Inflammatory macrophage (primary cell): ENCODE measurements around the gene NLRP11.

Experiments used
- DNase-seq, 2 donors: peaks; one replicate each; pipeline ENCODE4 v3.0.0-alpha.2; 2020 to 2022
- total RNA-seq, 18 experiments: gene quantifications; one replicate each; lab custom pipeline; 2026; ENCODE audit warnings: mixed read lengths in 6 of 18, inconsistent platforms in 2 of 18; lab: John Stamatoyannopoulos, UW

Gene NLRP11
- total RNA-seq, result 0 to 0.20 (median 0) reads per million in 18 experiments

DNA sequence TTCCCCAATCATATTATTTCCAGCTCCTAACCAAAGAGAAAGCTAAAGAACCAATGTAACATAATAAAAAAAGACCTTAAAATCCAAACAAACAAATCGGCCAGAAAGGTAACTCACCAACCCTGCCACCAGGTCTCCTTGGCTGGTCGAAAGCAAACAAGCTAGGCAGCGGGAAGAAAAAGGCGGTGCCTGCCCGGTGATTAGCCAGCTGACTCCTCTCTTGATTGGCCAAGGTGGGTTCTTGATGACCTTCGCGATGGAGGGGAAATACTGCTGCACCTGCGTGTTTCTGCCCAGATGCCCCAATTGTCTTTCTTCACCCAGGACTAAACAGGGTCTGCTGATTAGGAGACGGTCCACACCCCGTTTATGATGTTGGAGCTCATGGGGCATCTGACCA lies at the start of gene NLRP11:
Gene NLRP11, minus strand, starts transcription at position 154 of the 400 bp plus-strand sequence. CDS start 13,825 bp downstream, outside the sequence.
- DNase-seq, result no peak

DNA sequence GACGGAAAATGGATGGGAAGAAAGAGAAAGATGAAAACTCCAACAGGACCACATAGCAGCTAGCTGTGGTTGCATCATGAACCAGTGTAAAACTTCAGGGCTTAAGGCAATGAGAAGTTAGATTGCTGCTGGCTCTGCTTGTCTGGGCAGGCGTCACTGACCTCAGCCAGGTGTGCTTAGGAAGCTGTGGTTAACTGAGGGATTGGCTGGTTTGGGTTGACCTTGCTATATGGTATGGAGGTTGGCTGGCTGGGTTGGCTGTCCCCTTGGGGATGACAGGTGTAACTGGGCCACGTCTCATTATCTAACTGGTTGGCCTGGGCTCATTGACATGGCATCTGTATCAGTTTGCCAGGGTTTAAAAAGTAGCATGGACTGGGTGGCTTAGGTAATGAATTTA lies 45.4 kb upstream of the NLRP11 start:
- no peak for DNase-seq

DNA sequence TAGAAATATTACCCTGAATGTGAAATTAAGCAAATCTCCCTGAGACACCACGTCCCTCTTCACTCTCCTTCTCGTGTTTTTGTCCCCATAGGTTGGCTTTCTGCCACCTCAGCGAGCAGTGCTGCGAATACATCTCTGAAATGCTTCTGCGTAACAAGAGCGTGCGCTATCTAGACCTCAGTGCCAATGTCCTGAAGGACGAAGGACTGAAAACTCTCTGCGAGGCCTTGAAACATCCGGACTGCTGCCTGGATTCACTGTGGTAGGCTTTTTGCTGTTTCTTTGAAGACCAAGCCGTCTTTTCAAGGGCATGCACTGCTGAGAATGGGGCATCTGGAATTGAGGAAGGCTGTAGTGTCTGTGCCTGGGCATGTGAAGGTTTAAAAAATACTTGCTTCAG lies 38.9 kb upstream of the NLRP11 start:
- DNase-seq, result no peak

DNA sequence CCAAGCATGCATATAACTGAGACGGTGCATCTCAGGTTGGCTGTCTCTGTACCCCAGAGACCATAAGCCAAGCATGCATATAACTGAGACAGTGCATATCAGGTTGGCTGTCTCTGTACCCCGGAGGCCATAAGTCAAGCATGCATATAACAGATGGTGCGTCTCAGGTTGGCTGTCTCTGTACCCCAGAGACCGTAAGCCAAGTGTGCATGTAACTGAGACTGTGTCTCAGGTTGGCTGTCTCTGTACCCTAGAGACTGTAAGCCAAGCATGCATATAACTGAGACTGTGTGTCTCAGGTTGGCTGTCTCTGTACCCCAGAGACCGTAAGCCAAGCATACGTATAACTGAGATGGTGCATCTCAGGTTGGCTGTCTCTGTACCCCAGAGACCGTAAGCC lies 35.3 kb upstream of the NLRP11 start:
- DNase-seq, result no peak

DNA sequence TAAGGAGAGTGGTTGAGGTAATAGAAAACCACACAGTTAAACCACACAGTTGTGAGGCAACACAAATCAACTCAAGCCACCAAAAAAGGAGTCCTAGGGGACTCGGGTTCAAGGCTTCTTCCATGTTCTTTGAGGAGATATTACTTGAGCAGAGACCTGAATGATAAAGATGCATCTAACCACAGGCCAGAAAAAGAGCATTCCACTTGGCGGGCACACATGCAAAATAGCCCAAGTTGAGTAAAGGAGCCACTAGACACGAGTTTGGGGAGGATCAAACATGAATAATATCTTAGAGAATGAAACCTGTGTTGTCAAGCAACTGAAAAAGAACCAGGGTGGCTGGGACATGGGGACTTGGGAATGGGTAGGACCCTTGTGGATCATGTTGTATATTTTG lies 34.7 kb upstream of the NLRP11 start:
- DNase-seq, result no peak

DNA sequence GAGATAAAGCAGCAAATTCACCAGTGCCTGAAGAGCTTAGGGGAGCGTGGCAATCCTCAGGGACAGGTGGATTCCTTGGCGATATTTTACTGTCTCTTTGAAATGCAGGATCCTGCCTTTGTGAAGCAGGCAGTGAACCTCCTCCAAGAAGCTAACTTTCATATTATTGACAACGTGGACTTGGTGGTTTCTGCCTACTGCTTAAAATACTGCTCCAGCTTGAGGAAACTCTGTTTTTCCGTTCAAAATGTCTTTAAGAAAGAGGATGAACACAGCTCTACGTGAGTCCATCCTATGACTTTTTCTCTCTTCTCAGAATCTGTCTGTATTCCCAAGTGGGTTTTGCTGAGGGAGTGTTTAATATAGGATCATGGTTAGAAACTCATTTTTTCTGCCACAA lies 27.2 kb upstream of the NLRP11 start:
- DNase-seq, result no peak

DNA sequence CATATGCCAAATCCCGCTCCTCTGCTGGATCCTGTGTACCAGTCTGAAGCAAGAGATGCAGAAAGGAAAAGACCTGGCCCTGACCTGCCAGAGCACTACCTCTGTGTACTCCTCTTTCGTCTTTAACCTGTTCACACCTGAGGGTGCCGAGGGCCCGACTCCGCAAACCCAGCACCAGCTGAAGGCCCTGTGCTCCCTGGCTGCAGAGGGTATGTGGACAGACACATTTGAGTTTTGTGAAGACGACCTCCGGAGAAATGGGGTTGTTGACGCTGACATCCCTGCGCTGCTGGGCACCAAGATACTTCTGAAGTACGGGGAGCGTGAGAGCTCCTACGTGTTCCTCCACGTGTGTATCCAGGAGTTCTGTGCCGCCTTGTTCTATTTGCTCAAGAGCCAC lies 26.6 kb upstream of the NLRP11 start:
- no peak for DNase-seq

DNA sequence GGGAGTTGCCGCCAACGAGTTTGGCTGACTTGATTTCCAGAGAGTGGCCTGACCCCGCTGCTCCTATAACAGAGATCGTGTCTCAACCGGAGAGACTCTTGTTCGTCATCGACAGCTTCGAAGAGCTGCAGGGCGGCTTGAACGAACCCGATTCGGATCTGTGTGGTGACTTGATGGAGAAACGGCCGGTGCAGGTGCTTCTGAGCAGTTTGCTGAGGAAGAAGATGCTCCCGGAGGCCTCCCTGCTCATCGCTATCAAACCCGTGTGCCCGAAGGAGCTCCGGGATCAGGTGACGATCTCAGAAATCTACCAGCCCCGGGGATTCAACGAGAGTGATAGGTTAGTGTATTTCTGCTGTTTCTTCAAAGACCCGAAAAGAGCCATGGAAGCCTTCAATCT lies 26.2 kb upstream of the NLRP11 start:
- no peak for DNase-seq

DNA sequence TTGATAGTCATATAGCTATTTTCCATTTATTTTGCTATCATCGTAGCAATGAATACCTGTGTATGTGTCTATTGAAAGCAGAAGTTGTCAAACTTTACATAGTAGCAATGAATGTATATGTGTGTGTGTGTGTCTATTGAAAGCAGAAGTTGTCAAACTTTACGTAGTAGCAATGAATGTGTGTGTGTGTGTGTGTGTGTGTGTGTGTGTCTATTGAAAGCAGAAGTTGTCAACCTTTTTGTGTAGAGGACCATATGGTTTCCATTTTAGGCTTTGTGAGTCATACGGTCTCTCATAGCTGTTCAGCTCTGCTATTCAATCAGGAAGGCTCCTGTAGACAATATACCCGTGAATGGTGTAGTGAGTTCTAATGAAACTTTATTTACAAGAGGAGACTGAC lies 25.4 kb upstream of the NLRP11 start:
- DNase-seq, result peak in 1 of 2 donors; percentile 3

DNA sequence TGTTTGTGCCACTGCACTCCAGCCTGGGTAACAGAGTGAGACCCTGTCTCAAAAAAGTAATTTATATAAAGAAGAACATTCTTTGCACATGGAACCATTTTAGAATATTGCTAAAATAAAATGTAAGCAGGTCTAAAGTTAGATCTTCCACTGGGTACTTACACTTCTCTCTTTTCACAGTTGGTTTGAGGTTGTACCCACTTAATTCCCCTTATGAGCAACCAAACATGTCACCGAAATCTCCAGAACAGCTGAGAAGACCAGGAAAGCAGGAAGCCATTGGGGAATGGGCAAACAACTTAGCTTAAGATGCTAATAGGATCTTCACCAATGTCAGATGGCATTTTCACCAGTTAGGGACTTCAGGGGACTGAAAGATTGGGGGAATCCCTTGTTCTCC lies 23.4 kb upstream of the NLRP11 start:
- DNase-seq, result no peak

DNA sequence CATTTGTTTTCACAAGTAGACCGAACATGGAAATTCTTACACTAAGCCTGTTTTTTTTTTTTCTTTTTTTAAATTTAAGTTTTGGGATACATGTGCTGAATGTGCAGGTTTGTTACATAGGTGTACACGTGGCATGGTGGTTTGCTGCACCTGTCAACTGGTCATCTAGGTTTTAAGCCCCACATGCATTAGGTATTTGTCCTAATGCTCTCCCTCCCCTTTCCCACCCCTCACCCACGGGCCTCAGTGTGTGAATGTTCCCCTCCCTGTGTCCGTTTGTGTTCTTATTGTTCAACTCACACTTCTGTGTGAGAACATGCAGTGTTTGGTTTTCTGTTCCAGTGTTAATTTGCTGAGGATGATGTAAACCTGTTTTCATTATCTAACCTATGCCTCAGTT lies 7.1 kb upstream of the NLRP11 start:
- no peak for DNase-seq

DNA sequence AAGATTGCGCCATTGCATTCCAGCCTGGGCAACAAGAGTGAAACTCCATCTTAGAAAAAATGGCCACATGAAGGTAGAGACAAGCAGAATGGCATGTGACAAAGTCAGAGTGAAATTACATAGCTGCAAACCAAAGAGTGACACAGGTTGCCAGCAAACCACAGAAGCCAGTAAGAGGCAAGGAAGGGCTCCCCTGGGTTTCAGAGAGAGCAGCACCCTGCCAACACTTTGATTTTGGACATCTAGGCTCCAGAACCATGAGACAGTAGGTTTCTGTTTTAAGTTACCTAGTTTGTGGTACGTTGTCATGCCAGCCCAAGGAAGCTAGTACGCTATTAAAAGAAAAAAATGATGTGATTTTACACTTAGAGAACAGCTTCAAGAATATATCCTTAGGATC lies 6.5 kb upstream of the NLRP11 start:
- DNase-seq, result no peak

DNA sequence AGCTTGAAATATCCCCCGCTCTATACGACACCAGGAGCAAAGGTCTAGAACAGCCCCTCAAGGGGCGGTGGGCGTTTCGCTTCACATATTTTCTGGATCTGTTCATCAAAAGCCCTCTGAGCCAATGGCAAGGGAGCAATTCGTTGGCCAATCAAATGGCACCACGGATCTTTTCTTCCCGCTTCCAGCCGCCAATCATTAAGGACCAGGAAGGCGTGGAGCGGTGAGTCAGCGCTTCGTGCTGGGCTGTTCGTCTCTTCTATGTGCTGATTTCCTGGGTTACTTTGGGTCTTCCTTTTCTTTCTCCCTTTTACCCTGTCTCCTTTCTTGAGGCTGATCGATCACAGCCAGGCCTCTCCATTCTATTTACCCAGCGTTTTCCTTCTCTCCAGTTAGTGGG lies 4.5 kb upstream of the NLRP11 start, which contains the start of gene NLRP4:
Gene NLRP4, plus strand, starts transcription at position 201 of the 400 bp plus-strand sequence. CDS start 15,541 bp downstream, outside the sequence.
- DNase-seq, result no peak

DNA sequence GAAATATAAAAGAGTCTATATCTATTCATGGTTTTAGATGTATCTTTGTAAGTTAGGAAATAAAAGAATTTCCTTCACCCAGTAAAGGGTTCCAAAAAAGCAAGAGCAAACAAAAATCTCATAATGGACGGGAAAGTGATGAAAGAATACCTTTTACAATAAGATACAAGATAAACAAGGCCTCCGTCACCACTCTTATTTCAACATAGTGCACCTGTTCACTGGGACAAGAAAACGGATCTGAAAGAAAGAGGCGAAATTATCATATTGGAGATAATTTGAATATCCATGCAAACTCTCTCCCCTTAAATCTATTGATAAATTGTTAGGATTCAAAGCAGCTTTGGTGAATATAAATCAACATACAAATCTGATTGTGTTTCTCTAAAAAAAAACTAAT lies 877 bp upstream of the NLRP11 start:
- no peak for DNase-seq

DNA sequence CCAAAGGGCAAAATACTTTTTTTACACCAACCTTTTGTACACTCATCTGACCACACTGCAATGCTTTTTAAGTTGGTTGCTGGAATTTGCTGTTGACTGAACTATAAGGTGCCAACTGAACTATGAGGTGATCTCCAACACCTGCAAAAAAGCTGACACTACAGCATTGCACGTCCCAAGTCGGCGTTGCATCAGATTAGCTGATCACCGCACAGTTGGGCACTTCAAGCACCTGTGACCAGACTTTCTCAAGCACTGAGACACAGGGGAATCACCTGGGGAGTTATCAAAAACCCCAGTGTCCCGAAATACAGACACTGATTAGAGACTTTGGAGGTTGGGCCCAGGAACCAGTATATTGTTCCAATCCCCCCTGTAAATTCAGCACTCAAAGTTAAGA lies 1.1 kb downstream of the NLRP11 start:
- no peak for DNase-seq

DNA sequence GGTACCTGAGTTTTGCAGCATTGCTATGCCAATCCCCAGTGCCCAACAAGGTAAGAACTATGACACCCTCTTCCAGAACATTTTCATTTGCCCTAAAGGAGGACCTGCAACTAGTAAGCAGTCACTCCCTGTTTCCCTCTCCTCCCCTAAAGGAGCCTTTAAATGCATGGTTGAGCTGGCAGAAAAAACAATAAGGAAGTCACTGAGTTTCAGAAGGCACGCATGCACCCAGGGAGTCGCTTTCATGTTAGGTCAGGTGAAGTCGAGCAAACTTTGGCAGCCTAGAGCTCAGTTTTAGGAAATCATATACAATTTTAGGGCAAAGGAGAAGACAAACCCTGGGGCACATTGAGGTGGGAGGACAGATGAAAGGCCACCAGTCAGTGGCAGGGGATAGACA lies 11.8 kb downstream of the NLRP11 start:
- DNase-seq, result no peak

DNA sequence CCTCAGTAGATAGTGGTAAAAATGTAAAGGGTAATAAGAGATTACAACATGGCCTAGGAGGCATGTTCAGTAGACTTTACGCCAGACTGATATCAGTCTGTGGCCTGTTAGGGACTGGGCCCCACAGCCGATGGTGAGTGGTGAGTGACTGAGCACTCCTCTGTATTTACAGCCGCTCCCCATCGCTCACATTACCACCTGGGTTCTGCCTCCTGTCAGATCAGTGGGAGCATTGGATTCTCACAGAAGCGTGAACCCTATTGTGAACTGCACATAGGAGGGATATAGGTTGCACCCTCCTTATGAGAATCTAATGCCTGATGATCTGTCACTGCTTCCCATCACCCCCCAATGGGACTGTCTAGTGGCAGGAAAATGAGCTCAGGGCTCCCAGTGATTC lies 17.9 kb downstream of the NLRP11 start:
- no peak for DNase-seq

DNA sequence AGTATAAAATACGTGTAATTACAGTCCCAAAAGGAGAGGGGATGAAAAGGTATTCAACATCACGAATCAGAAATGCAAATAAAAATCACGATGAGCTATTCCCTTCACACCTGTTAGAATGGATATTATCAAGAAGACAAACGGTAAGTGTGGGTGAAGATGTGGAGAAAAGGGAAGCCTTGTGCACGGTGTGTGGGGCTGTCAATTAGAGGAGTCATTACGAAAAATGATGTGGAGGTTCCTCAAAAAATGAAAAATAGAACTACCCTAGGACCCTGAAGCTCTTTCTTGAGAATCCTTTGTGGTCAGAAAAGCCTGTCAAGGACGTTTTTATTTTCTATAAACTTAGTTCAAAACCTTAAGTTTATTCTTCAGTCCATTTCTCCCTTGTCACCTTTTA lies 19.4 kb downstream of the NLRP11 start:
- no peak for DNase-seq

DNA sequence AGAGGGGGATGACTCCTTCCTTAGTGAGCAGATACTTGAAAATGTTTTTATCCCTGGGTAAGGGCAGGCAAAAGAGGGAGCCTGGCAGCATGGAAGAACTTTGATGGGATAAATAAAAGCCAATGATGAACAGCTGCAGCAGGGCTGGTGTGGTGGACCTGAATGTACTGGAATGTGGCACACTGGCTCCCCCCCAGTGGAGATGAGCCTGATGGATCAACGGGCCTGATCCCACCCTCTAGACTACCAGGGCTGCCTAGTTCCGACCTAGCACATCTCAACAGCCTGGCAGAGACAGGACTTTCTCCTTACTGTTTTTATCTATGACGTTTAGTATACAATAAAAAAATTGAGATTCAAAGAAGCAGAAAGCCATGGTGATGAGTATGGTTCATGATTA lies 20.5 kb downstream of the NLRP11 start:
- DNase-seq, result no peak

DNA sequence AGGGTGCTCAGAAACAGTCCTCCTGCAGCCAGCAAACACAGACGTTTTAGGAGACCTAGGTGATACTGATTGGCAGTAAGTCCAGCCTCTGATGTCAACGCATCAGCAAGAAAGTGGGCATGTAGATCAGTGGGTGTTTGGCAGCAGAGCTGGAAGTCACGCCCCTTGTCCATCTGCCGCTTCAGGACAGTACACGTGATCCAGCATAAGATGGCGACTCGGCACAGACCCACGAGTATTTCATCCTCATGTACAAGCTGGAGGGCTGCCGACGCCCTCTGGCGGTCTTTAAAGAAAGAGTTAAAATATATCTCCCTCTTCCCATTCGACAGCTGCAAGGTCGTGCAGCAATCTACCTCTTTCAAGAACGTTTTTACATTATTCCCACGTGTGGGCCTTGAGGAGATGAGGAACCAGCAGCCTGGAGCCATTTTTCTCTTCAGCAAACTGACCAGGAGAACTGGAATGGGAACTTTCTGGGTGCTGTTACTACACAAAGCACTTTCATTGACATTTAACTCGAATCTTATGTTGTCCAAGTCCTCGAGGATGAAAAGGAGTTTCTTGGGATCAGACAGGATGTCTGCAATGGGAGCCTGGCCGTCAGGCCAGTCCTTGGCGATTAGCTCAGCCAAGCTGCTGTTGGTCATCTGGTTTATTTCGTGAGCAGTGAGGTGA lies 22.3 kb downstream of the NLRP11 start:
- DNase-seq, result peak; percentile 50 to 56

DNA sequence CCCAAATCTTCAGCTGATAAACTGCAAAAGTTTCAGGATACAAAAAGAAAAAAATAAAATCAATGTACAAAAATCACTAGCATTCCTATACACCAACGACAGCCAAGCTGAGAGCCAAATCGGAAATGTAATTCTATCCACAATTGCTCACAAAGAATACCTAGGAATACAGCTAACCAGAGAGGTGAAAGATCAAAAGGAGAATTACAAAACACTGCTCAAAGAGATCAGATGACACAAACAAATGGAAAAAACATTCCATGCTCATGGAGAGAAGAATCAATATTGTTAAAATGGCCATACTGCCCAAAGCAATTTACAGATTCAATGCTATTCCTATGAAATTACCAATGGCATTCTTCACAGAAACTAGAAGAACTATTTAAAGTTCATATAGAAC lies 29.5 kb downstream of the NLRP11 start:
- DNase-seq, result no peak

DNA sequence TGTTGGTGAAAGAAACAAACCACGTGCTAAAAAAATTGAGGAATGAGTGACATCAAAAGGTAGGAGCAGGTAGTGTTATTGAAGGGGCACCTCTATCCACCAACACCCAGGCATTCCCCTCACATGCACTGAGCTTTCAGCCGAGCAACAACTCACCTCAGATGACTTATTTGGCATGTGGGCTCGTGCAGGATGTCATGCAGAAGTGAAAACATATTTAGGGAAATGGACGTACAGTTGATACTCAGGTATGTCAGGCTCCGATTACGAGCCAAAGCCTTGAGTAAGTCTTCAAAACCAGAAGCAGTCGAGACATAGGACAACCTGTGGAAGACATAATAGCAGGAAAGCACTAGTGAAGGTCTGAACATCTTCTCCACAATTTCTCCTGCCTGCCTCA lies 30.4 kb downstream of the NLRP11 start:
- DNase-seq, result no peak

DNA sequence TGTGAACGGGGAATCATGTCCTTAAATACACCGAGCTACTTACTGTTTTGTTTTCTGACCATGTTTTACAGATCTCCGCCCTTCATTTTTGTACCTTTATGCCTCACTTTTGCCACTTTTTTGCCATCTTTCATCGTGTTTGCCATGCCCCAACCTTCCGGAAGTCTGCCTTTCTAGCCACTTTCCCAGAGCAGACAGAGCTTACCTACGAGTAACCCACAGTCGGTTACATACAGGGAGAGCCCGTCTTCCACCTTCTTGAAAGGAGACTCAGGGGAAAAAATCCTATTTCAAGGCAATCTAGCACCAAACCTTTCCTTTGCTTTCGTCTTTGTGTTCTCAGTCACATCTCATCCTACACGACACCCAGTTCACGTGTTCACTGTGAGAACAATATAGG lies 36.8 kb downstream of the NLRP11 start:
- DNase-seq, result no peak

DNA sequence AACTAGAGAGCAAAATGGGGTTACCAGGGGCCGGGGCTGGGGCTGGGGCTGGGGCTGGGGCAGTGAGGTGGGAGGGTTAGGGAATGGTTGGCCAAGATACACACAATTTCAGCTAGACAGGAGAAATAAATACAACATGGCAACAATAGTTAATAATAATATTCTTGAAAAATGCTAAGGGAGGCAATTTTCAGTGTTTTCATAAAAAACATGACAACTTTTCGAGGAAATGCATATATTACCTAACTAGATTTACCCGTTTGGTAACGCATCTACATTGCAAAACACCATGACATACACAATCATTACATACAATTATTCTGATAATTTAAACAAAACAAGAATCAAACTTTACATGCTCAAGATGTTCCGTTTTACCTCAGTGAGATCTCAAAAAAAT lies 50.7 kb downstream of the NLRP11 start:
- no peak for DNase-seq

DNA sequence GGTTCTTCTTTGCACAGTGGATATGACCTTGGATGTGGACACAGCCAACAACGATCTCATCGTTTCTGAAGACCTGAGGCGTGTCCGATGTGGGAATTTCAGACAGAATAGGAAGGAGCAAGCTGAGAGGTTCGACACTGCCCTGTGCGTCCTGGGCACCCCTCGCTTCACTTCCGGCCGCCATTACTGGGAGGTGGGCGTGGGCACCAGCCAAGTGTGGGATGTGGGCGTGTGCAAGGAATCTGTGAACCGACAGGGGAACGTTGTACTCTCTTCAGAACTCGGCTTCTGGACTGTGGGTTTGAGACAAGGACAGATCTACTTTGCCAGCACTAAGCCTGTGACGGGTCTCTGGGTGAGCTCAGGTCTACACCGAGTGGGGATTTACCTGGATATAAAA lies 53.5 kb downstream of the NLRP11 start:
- DNase-seq, result no peak
